22Rv1 (cell line): ENCODE data around the gene CFLAR.

Source experiments
- CTCF ChIP-seq: fragments of 450-650 bp; IDR thresholded peaks from 2 replicates; pipeline ENCODE4 v1.5.1; 2017; ENCODE audit warnings: mild to moderate bottlenecking
- ZFX ChIP-seq: fragments of 450-650 bp; IDR thresholded peaks from 2 replicates; pipeline ENCODE4 v1.6.1; 2017; ENCODE audit warnings: antibody characterized with exemption, borderline replicate concordance

GRCh38 chr2:201216918-201217317, 101.0 kb downstream of the CFLAR start:
- TF ChIP-seq CTCF (no peak), ZFX (no peak)
